ENCODE measurements around the gene TGFB1I1. TPM values are rescaled to one million over a fixed set of nuclear protein-coding genes. Genes with fewer than 3 reads are reported as not detected.

The TGFB1I1 gene
- total and polyA plus RNA-seq, 2 donors (not counting 1 experiment from before 2014, with no cell fraction given) = 0.16 to 4.0 TPM

DNA sequence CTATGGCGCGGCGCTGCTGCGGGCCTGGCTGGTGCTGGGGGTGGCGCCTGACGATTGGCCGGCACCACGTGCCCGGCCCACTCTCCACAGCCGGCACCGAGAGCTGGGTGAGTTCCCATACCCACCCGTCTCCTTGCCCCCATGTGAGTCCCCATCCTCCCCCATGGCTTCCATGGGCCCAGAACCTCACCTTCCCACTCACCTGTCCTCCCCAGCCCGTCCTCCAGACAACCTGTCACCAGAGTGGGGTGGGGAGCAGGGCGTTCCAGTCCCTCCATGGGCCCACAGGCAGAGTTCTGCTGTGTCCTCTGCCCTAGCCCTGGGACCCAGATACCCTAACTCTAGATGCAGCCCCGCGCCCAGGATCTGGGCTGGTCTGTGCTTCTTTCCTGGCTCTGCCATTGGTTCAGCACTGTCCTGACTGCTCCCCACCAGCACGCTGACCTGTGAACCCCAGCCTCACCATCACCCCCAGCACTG, 7.1 kb upstream of the TGFB1I1 start:
- Histone ChIP-seq H3K27ac (ENCODE audit: low read length in 2 of 2) (no peak overlapping the region), H3K4me2 (replicated peaks; ENCODE audit: low read depth, low read length, poor library complexity, severe bottlenecking) (no peak overlapping the region), H3K9ac (ENCODE audit: low read length) (no peak overlapping the region), H3K9me3 (ENCODE audit: control extremely low read depth in 1 of 3, control insufficient read depth in 2 of 3, insufficient read depth in 1 of 3, low read length in 2 of 3) (no peaks in the 10 kb centered on the region), H3K27me3 (replicated peaks in 1 of 4; ENCODE audit: control extremely low read depth in 1 of 4, control insufficient read depth in 3 of 4, insufficient read depth in 4 of 4, low read length in 3 of 4) (no peaks in the 10 kb centered on the region), H3K4me1 (ENCODE audit: control insufficient read depth in 2 of 2, insufficient read depth in 2 of 2, low read length in 2 of 2) (peaks cover 19 to 22% of the 10 kb centered on the region in 2 donors), H2AFZ (ENCODE audit: insufficient read depth, low read depth, low read length, poor library complexity, severe bottlenecking) (no peak overlapping the region), H3K4me3 (ENCODE audit: control extremely low read depth in 1 of 5, extremely low read depth in 1 of 5, insufficient read depth in 1 of 5, low read depth in 2 of 5, low read length in 4 of 5) (no peak overlapping the region), H4K20me1 (ENCODE audit: control insufficient read depth, insufficient read depth, low read length, poor library complexity, severe bottlenecking) (no peaks in the 10 kb centered on the region), H3K79me2 (ENCODE audit: control insufficient read depth, insufficient read depth, low read length) (peaks cover 7% of the 10 kb centered on the region), H3K36me3 (replicated peaks in 1 of 2; ENCODE audit: control extremely low read depth in 1 of 2, control insufficient read depth in 1 of 2, extremely low read depth in 1 of 2, insufficient read depth in 2 of 2, low read length in 1 of 2) (peaks cover 0 to 20% of the 10 kb centered on the region in 2 experiments)
- Mint-ChIP-seq H3K9me3 (ENCODE audit: insufficient read depth) (no peaks in the 10 kb centered on the region), H3K27ac (no peak overlapping the region), H3K4me3 (no peak overlapping the region), H3K4me1 (peaks cover 40% of the 10 kb centered on the region), H3K27me3 (no peaks in the 10 kb centered on the region)
- TF ChIP-seq, protein P1, sequence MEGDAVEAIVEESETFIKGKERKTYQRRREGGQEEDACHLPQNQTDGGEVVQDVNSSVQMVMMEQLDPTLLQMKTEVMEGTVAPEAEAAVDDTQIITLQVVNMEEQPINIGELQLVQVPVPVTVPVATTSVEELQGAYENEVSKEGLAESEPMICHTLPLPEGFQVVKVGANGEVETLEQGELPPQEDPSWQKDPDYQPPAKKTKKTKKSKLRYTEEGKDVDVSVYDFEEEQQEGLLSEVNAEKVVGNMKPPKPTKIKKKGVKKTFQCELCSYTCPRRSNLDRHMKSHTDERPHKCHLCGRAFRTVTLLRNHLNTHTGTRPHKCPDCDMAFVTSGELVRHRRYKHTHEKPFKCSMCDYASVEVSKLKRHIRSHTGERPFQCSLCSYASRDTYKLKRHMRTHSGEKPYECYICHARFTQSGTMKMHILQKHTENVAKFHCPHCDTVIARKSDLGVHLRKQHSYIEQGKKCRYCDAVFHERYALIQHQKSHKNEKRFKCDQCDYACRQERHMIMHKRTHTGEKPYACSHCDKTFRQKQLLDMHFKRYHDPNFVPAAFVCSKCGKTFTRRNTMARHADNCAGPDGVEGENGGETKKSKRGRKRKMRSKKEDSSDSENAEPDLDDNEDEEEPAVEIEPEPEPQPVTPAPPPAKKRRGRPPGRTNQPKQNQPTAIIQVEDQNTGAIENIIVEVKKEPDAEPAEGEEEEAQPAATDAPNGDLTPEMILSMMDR (IDR thresholded peaks at IDR 0.05) = no peak
- TF ChIP-seq EZH2 (IDR thresholded peaks at IDR 0.05; ENCODE audit: borderline replicate concordance, insufficient read depth, low read depth, low read length, poor library complexity, severe bottlenecking) = no peak
- ChIA-PET CTCF (no interaction called here), POLR2A (interaction anchor here (0.6 kb wide), 1 partner anchor 323 kb away, joined by 3 read pairs; no protein-coding TSS in a partner anchor)
- 98% methylated on average over 16 of the region's 17 CpGs for WGBS (ENCODE audit: insufficient coverage)
- intact Hi-C loops (cut with micrococcal nuclease) = no loop called here
- DNase-seq (no peak), ATAC-seq (ENCODE audit: low read depth) (no peak)

DNA sequence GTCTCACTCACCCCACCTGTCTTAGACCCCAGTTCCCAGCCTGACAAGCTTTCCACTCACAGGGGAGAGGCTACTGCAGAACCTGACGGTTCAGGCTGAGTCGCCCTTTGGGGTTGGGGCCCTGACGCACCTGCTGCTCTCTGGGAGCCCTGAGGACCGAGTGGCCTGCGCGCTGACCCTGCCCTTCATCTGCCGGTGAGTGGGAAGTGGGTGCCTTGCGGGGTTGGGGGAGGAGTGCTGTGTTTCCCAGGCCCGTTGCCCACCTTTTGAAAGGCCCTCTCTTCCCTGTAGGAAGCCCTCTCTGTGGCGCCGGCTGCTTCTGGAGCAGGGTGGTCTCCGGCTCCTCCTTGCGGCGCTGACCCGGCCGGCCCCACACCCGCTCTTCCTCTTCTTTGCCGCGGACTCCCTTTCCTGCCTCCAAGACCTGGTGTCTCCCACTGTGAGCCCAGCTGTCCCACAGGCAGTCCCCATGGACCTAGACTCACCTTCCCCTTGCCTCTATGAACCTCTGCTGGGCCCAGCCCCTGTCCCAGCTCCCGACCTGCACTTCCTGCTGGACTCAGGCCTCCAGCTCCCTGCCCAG, 6.1 kb upstream of the TGFB1I1 start:
- Histone ChIP-seq H3K9me3 (ENCODE audit: control extremely low read depth in 1 of 3, control insufficient read depth in 2 of 3, insufficient read depth in 1 of 3, low read length in 2 of 3) (no peaks in the 10 kb centered on the region), H3K27me3 (replicated peaks in 1 of 4; ENCODE audit: control extremely low read depth in 1 of 4, control insufficient read depth in 3 of 4, insufficient read depth in 4 of 4, low read length in 3 of 4) (peaks cover 0 to 2% (median 0%) of the 10 kb centered on the region in 4 experiments), H4K20me1 (ENCODE audit: control insufficient read depth, insufficient read depth, low read length, poor library complexity, severe bottlenecking) (no peaks in the 10 kb centered on the region), H3K79me2 (ENCODE audit: control insufficient read depth, insufficient read depth, low read length) (peaks cover 7% of the 10 kb centered on the region), H3K4me2 (replicated peaks; ENCODE audit: low read depth, low read length, poor library complexity, severe bottlenecking) (no peak overlapping the region), H3K9ac (ENCODE audit: low read length) (no peak overlapping the region), H3K4me1 (ENCODE audit: control insufficient read depth in 2 of 2, insufficient read depth in 2 of 2, low read length in 2 of 2) (peaks cover 12% of the 10 kb centered on the region in 2 donors), H3K27ac (ENCODE audit: low read length in 2 of 2) (no peak overlapping the region), H3K4me3 (ENCODE audit: control extremely low read depth in 1 of 5, extremely low read depth in 1 of 5, insufficient read depth in 1 of 5, low read depth in 2 of 5, low read length in 4 of 5) (no peak overlapping the region), H3K36me3 (replicated peaks in 1 of 2; ENCODE audit: control extremely low read depth in 1 of 2, control insufficient read depth in 1 of 2, extremely low read depth in 1 of 2, insufficient read depth in 2 of 2, low read length in 1 of 2) (peaks cover 0 to 20% of the 10 kb centered on the region in 2 experiments), H2AFZ (ENCODE audit: insufficient read depth, low read depth, low read length, poor library complexity, severe bottlenecking) (no peak overlapping the region)
- TF ChIP-seq, protein P1 (IDR thresholded peaks at IDR 0.05) = no peak
- no peak for TF ChIP-seq EZH2 (IDR thresholded peaks at IDR 0.05; ENCODE audit: borderline replicate concordance, insufficient read depth, low read depth, low read length, poor library complexity, severe bottlenecking)
- H3K27me3 Mint-ChIP-seq = no peaks in the 10 kb centered on the region
- POLR2A ChIA-PET = no interaction called here
- no peaks in the 10 kb centered on the region for H3K9me3 Mint-ChIP-seq (ENCODE audit: insufficient read depth)
- ATAC-seq (ENCODE audit: low read depth) (no peak), DNase-seq (no peak)
- WGBS (ENCODE audit: insufficient coverage) = 72% methylated on average over 18 of the region's 20 CpGs
- H3K27ac Mint-ChIP-seq = no peak overlapping the region
- intact Hi-C loops (cut with micrococcal nuclease) = no loop called here
- peaks cover 32% of the 10 kb centered on the region for H3K4me1 Mint-ChIP-seq
- CTCF ChIA-PET = no interaction called here
- no peak overlapping the region for H3K4me3 Mint-ChIP-seq
